K562 (cell line): Measurements from ENCODE around the gene DPP9. TPM values are rescaled to one million over a fixed set of nuclear protein-coding genes. Genes with fewer than 3 reads are reported as not detected.

Experiments used
- ARID3A ChIP-seq: IDR thresholded peaks from 2 replicates; pipeline ENCODE4 v1.6.1; 2012; ENCODE audit warnings: low read depth, low read length, improper control_type of control experiment, borderline replicate concordance
- CBX8 ChIP-seq: fragments of 200-600 bp; sonication (generic); IDR thresholded peaks from 2 replicates; pipeline ENCODE4 v1.6.1; 2012; ENCODE audit warnings: borderline replicate concordance, mixed run types, low read depth, mild to moderate bottlenecking, moderate library complexity, mixed read lengths, low read length, control low read depth, inconsistent platforms; ENCODE audit not compliant: poor library complexity, severe bottlenecking; ENCODE audit errors: extremely low read depth
- ETS1 ChIP-seq: conservative IDR thresholded peaks from 2 replicates; pipeline ENCODE4 v1.6.1; 2011; ENCODE audit warnings: low read depth, mild to moderate bottlenecking, low read length; ENCODE audit not compliant: control insufficient read depth
- FOXK2 ChIP-seq, 2 experiments: fragments of 450-650 bp; IDR thresholded peaks in 1 of 2; conservative IDR thresholded peaks in 1 of 2; 2 replicates each; pipeline ENCODE4 v1.6.1; 2016; ENCODE audit warnings: low read depth in 2 of 2, mild to moderate bottlenecking in 1 of 2
- RBM14 ChIP-seq: fragments of 200-400 bp; formaldehyde crosslinking; IDR thresholded peaks from 2 replicates; pipeline ENCODE4 v1.6.1; 2018; ENCODE audit warnings: low read depth, mild to moderate bottlenecking, low read length, moderate library complexity, borderline replicate concordance; ENCODE audit not compliant: insufficient read depth
- ZKSCAN1 ChIP-seq: fragments of 150-350 bp; IDR thresholded peaks from 2 replicates; pipeline ENCODE4 v1.6.1; 2016; ENCODE audit warnings: low read depth, low read length
- ZNF197 ChIP-seq: fragments of 200-800 bp; sonication (Bioruptor generic); IDR thresholded peaks from 2 replicates; pipeline ENCODE4 v1.6.1; 2016; ENCODE audit warnings: low read depth, missing genetic modification characterization, missing compliant biosample characterization
- ZNF318 ChIP-seq, 2 experiments: fragments of 450-650 bp; IDR thresholded peaks; 2 replicates each; pipeline ENCODE4 v1.6.1; 2016; ENCODE audit warnings: mild to moderate bottlenecking in 2 of 2, borderline replicate concordance in 1 of 2, low read depth in 1 of 2, moderate library complexity in 1 of 2
- ZNF644 ChIP-seq: fragments of 200-800 bp; sonication (Bioruptor generic); IDR thresholded peaks from 2 replicates; pipeline ENCODE4 v1.6.1; 2016; ENCODE audit warnings: low read depth, missing genetic modification characterization, missing compliant biosample characterization
- polyA plus RNA-seq, 8 experiments: library from polyadenylated mRNA; depleted of rRNA in 4 of 8; stranded (reverse) in 5 of 8; unstranded in 3 of 8; fragments of >200 nt; fragmentation: Nextera tagmentation in 2 of 8; fragmentation: Illumina TruSeq in 1 of 8; extraction: Ambion mirVana in 2 of 8; extraction: Trizol in 1 of 8; gene quantifications; 2 replicates each; pipeline versions ENCODE4 v1.2.1 to v1.2.3, GENCODE V29; 2011 to 2014; ENCODE audit warnings: inconsistent platforms in 1 of 8, missing spikeins in 1 of 8
- total RNA-seq, 7 experiments: library from RNA; depleted of rRNA in 6 of 7; stranded (reverse); fragments of >200 nt in 6 of 7; fragmentation: Illumina TruSeq in 2 of 7; extraction: Trizol in 2 of 7; gene quantifications; 2 replicates each; pipeline versions ENCODE4 v1.2.1 to v1.2.3, GENCODE V29; 2011 to 2021; ENCODE audit warnings: low replicate concordance in 1 of 7

Gene DPP9
- total and polyA plus RNA-seq, 9 of the 15 experiments (the other 6 are each of a cell fraction or from before 2014, with no cell fraction given): 0.90 to 66.7 (median 24.5) TPM

GRCh38 chr19:4768934-4769777 lies 45.5 kb upstream of the DPP9 start (continued):
- TF ChIP-seq ZNF318 (IDR thresholded peaks at IDR 0.05; ENCODE audit: borderline replicate concordance in 1 of 2, low read depth in 1 of 2): no peak
- TF ChIP-seq ARID3A: peak; percentile 32; the same call in 1 of the 2 replicates
- TF ChIP-seq ZNF644: peak; percentile 99
- TF ChIP-seq CBX8: no peak
- TF ChIP-seq ETS1: peak; percentile 98
- peak; percentile 98 for TF ChIP-seq ZNF197 (CRISPR knock-in tag)
- TF ChIP-seq FOXK2 (conservative IDR thresholded peaks at IDR 0.05 in 1 of 2, IDR thresholded peaks at IDR 0.05 in 1 of 2; ENCODE audit: low read depth in 2 of 2): no peak
- 0 out of 2 replicates have a peak, but pooled peaks have one; percentile 36 for TF ChIP-seq ZKSCAN1
- no peak for TF ChIP-seq RBM14
